Mesodermal cell (in vitro differentiated cells): ENCODE results near the gene ZNF281.

Experiments
- H3K27ac ChIP-seq: 2 replicates; pipeline ENCODE4 v1.7.0; 2013; ENCODE audit warnings: mild to moderate bottlenecking, low read depth, low read length, moderate library complexity; ENCODE audit not compliant: severe bottlenecking
- H3K36me3 ChIP-seq: 2 replicates; pipeline ENCODE4 v1.7.1; 2013; ENCODE audit warnings: mild to moderate bottlenecking, low read length, moderate library complexity; ENCODE audit not compliant: control insufficient read depth, insufficient read depth
- H3K4me1 ChIP-seq: one replicate; pipeline ENCODE4 v1.7.1; 2013; ENCODE audit warnings: mild to moderate bottlenecking, low read length; ENCODE audit not compliant: insufficient read depth, control insufficient read depth, poor library complexity, severe bottlenecking
- H3K4me3 ChIP-seq: 2 replicates; pipeline ENCODE4 v1.7.0; 2013; ENCODE audit warnings: low read length, control low read depth, mild to moderate bottlenecking; ENCODE audit not compliant: insufficient read depth, poor library complexity, severe bottlenecking; ENCODE audit errors: extremely low read depth
- H3K9me3 ChIP-seq: 2 replicates; pipeline ENCODE4 v1.7.1; 2013; ENCODE audit warnings: mild to moderate bottlenecking, low read length, moderate library complexity; ENCODE audit not compliant: control insufficient read depth
- WGBS, 2 experiments: methylation state at CpG; one replicate each; pipeline ENCODE4 v1.1.5; 2013; ENCODE audit warnings: missing lambda C conversion rate in 2 of 2; ENCODE audit not compliant: insufficient coverage in 2 of 2; 5-methylcytosine and 5-hydroxymethylcytosine counted together

ZNF281 gene

GRCh38 chr1:200392625-200393185 lies 17.1 kb downstream of the ZNF281 start:
- no peaks in the 10 kb centered on the region for H3K9me3 ChIP-seq
- 83 to 93% methylated on average over 1 to 3 of the region's 7 CpGs for WGBS, 2 experiments
- H3K4me3 ChIP-seq, result no peak overlapping the region
- H3K27ac ChIP-seq, result no peak overlapping the region
- H3K4me1 ChIP-seq, result peaks cover 8% of the 10 kb centered on the region
- H3K36me3 ChIP-seq, result no peaks in the 10 kb centered on the region

DNA sequence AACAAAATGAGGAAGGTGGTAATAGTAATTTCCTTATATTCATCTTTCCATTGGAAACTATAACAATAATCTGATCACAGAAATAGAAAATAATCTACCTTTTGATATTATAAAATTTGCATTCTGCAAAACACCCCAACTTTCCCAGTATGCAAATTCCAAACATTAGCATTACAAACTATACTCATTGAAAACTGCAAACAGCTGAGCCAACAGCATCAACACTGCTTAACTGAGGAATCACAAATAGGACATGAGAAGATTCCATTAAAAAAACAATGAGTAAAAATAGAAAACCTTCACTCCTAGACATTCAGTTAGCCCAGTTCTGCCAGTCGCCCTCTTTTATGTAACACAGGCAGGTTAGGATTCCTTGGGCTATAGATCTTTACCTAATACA lies 18.1 kb downstream of the ZNF281 start:
- H3K4me1 ChIP-seq, result peaks cover 8% of the 10 kb centered on the region
- no CpG with 5 or more reads among the region's 1 CpG for WGBS, 2 experiments
- H3K4me3 ChIP-seq, result no peak overlapping the region
- no peaks in the 10 kb centered on the region for H3K36me3 ChIP-seq
- H3K27ac ChIP-seq, result no peak overlapping the region
- no peaks in the 10 kb centered on the region for H3K9me3 ChIP-seq

- H3K4me3 ChIP-seq, result no peak overlapping the region
- H3K4me1 ChIP-seq, result peaks cover 8% of the 10 kb centered on the region
- no peaks in the 10 kb centered on the region for H3K9me3 ChIP-seq
- H3K27ac ChIP-seq, result peak overlapping the region; percentile 43
- H3K36me3 ChIP-seq, result no peaks in the 10 kb centered on the region
- WGBS, 2 experiments, result 40 to 86% methylated on average over 1 of the region's 1 CpG
Measured at GRCh38 chr1:200388791-200389190, 21.0 kb downstream of the ZNF281 start.

- Histone ChIP-seq H3K27ac (no peak overlapping the region), H3K9me3 (no peaks in the 10 kb centered on the region), H3K36me3 (no peaks in the 10 kb centered on the region), H3K4me3 (no peak overlapping the region), H3K4me1 (peaks cover 8% of the 10 kb centered on the region)
- WGBS, 2 experiments, result 93 to 100% methylated on average over 2 to 3 of the region's 4 CpGs
Measured at GRCh38 chr1:200386416-200386815, 23.4 kb downstream of the ZNF281 start.

- Histone ChIP-seq H3K4me3 (no peak overlapping the region), H3K4me1 (peaks cover 8% of the 10 kb centered on the region), H3K9me3 (no peaks in the 10 kb centered on the region), H3K27ac (no peak overlapping the region), H3K36me3 (no peaks in the 10 kb centered on the region)
- 98 to 100% methylated on average over 7 to 8 of the region's 11 CpGs for WGBS, 2 experiments
Measured at GRCh38 chr1:200384818-200385390, 24.9 kb downstream of the ZNF281 start.

DNA sequence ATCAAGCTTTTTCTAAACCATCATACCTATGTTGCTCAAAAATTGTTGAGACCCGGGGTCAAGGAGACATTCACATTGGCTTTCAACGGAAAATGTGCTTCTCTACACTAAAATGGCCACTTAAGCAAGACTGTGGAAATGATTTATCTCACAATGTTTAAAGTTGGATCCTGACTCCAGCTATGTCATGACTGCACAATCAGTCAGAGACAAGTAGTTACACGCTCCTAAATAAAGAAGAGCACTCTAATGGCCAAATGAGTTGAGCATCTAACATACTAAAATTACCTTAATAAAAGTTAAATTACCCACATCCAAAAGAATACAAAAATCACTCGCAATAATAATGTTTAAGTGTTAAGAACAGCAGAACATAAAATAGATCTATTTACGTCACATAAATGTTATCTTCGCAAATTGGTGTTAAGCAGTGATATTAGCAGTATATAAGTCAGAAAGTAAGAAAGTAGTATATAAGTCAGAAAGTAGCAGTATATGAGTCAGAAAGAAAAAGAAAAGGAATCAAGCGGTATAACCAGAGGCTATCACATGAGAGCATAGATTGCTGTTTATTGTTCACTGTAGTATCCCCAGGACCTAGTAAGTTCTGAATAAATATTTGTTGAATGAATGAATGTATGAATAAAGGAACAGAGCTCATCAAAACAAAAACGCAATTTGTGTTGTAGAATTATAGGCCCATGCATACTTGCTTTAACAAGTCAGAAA lies 28.4 kb downstream of the ZNF281 start:
- Histone ChIP-seq H3K4me1 (no peaks in the 10 kb centered on the region), H3K27ac (no peak overlapping the region), H3K9me3 (no peaks in the 10 kb centered on the region), H3K4me3 (no peak overlapping the region), H3K36me3 (no peaks in the 10 kb centered on the region)
- 98 to 100% methylated on average over 4 to 6 of the region's 8 CpGs for WGBS, 2 experiments

GRCh38 chr1:200380589-200381021 lies 29.2 kb downstream of the ZNF281 start:
- Histone ChIP-seq H3K27ac (no peak overlapping the region), H3K36me3 (no peaks in the 10 kb centered on the region), H3K4me3 (no peak overlapping the region), H3K9me3 (no peaks in the 10 kb centered on the region), H3K4me1 (no peaks in the 10 kb centered on the region)
- WGBS, 2 experiments, result 100% methylated on average over 1 of the region's 1 CpG; no CpG with 5 or more reads in 1 of the 2 experiments

GRCh38 chr1:200379940-200380588 lies 29.8 kb downstream of the ZNF281 start:
- 100% methylated on average over 1 to 2 of the region's 3 CpGs for WGBS, 2 experiments
- no peak overlapping the region for H3K27ac ChIP-seq
- H3K4me3 ChIP-seq, result no peak overlapping the region
- H3K36me3 ChIP-seq, result no peaks in the 10 kb centered on the region
- H3K4me1 ChIP-seq, result no peaks in the 10 kb centered on the region
- H3K9me3 ChIP-seq, result no peaks in the 10 kb centered on the region

GRCh38 chr1:200379432-200379757 lies 30.4 kb downstream of the ZNF281 start:
- no CpG with 5 or more reads among the region's 1 CpG for WGBS, 2 experiments
- Histone ChIP-seq H3K4me1 (peaks cover 5% of the 10 kb centered on the region), H3K9me3 (no peaks in the 10 kb centered on the region), H3K27ac (no peak overlapping the region), H3K36me3 (no peaks in the 10 kb centered on the region), H3K4me3 (no peak overlapping the region)

DNA sequence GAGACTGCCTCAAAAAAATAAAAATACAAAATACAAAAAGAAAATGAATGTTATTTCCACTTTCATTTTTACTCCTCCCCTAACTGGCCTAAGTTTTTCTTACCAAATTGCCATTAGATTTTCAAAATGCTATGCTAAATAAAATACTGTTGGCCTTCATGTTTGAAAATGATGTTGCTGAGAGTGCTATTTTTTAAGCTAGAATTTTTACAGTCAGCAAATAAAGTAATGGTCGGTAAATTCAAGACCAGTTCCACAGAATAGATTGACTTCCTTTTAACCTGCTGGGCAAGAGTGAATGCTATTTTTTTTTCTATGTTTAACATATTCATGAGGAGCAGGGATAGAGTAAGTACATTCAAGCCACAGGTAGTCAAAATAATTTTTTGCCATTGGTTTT lies 31.7 kb downstream of the ZNF281 start:
- Histone ChIP-seq H3K27ac (no peak overlapping the region), H3K4me3 (no peak overlapping the region), H3K9me3 (no peaks in the 10 kb centered on the region), H3K36me3 (no peaks in the 10 kb centered on the region), H3K4me1 (peaks cover 16% of the 10 kb centered on the region)
- 75% methylated on average over 1 of the region's 1 CpG; no CpG with 5 or more reads in 1 of the 2 experiments for WGBS, 2 experiments

- Histone ChIP-seq H3K27ac (no peak overlapping the region), H3K4me1 (peaks cover 30% of the 10 kb centered on the region), H3K4me3 (no peak overlapping the region), H3K36me3 (no peaks in the 10 kb centered on the region), H3K9me3 (no peaks in the 10 kb centered on the region)
Measured at GRCh38 chr1:200376528-200376927, 33.3 kb downstream of the ZNF281 start.
